ENCODE measurements around the gene MVB12B. TPM values are rescaled to one million over a fixed set of nuclear protein-coding genes. Genes with fewer than 3 reads are reported as not detected.

The MVB12B gene
- total RNA-seq, 1 experiment from 2014 or later = 10.9 TPM

DNA sequence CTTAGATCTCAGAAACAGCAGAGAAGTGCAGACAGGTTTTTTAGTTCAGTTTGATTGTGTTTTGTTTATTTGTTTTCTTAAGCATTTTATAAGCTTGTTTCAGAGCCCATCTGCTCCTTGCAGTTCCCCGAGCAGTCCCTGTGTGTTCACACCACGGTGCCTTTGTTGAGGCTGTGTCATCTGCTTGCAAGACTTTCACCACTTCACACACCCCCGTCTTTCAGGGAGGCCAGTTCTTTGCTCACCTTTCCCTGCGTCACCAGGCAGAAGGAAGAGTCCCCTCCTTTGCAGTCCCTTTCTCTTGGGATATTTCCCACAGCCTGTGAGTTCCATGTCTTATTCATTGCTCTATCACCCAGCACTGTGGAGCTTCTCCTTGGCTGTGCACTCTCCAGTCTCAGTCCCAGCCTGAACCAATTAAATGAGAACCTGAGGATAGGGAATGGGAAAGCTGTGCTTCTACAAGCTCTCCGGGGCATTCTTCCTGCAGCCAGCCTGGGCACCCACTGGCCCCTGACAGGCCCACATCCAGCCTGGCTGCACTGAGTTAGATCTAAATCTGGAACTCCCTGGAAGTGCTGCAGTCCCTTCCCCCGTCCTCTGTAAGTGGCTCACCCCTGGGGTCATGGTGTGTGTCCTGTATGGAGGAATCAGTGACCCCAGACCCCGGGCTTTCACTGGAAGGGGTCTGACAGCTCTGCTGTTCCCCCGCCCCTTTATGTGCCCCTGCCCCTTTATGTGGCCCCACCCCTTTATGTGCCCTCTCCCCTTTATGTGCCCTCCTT lies 5.5 kb downstream of the MVB12B start:
- no peak overlapping the region for H3K4me2 ChIP-seq (ENCODE audit: low read length)
- H3K27me3 ChIP-seq (ENCODE audit: insufficient read depth, low read length) = no peaks in the 10 kb centered on the region
- H2AFZ ChIP-seq (ENCODE audit: low read depth, low read length, poor library complexity, severe bottlenecking) = no peak overlapping the region
- H3K36me3 ChIP-seq (ENCODE audit: control insufficient read depth in 1 of 2, insufficient read depth in 2 of 2, low read length in 2 of 2) = no peaks in the 10 kb centered on the region
- CTCF ChIA-PET = interaction anchor here (0.9 kb wide), 1 partner anchor 67 kb away, joined by 3 read pairs; no protein-coding TSS in a partner anchor
- H3K9me2 ChIP-seq (ENCODE audit: insufficient read depth) = no peaks in the 10 kb centered on the region
- intact Hi-C loops (cut with micrococcal nuclease) = no loop called here
- H3K4me3 ChIP-seq (replicated peaks in 1 of 2; ENCODE audit: low read depth in 1 of 2, low read length in 2 of 2) = no peak overlapping the region
- TF ChIP-seq SIN3A (IDR thresholded peaks at IDR 0.05; ENCODE audit: low read depth) (no peak), FOSL1 (IDR thresholded peaks at IDR 0.05; ENCODE audit: low read depth) (no peak), EGR1 (IDR thresholded peaks at IDR 0.05; ENCODE audit: low read depth) (no peak), CBX3 (IDR thresholded peaks at IDR 0.05; ENCODE audit: low read depth) (no peak), EZH2 (IDR thresholded peaks at IDR 0.05) (no peak), CTCF (IDR thresholded peaks at IDR 0.05 in 2 of 3, conservative IDR thresholded peaks at IDR 0.05 in 1 of 3; ENCODE audit: borderline replicate concordance in 1 of 3, insufficient read depth in 1 of 3, low read depth in 2 of 3, low read length in 2 of 3) (no peak)
- RAD21 ChIA-PET (ENCODE audit: low non-redundant PET in 1 of 2, low total read pairs in 2 of 2, uncharacterized antibody in 2 of 2, unreplicated experiment in 2 of 2) = no interaction called here
- H3K4me1 ChIP-seq (ENCODE audit: control insufficient read depth in 1 of 2, insufficient read depth in 2 of 2, low read length in 2 of 2) = peaks cover 5 to 7% of the 10 kb centered on the region in 2 experiments; a peak in 3 of 4 replicates
- DNase-seq (ENCODE audit: low read depth, low spot score) = no peak
- no TSS peak for BruUV-seq (replicated peaks)
- H3K27ac ChIP-seq (ENCODE audit: low read depth, low read length) = no peak overlapping the region
- POLR2A ChIA-PET = no interaction called here
- H3K79me2 ChIP-seq (ENCODE audit: insufficient read depth, low read length) = peaks cover 7% of the 10 kb centered on the region; the same call in 1 of the 2 replicates
- no peak overlapping the region for H3K9ac ChIP-seq (ENCODE audit: low read length)
- no peaks in the 10 kb centered on the region for H3K9me3 ChIP-seq (ENCODE audit: control insufficient read depth in 1 of 2, insufficient read depth in 1 of 2, low read depth in 1 of 2, low read length in 2 of 2)
- ATAC-seq = no peak
- no peaks in the 10 kb centered on the region for H4K20me1 ChIP-seq (ENCODE audit: insufficient read depth)

All from HCT116 (cell line).